HepG2 (cell line): Measurements from ENCODE around the gene NPPA. TPM values are rescaled to one million over a fixed set of nuclear protein-coding genes. Genes with fewer than 3 reads are reported as not detected.

Experiments
- RFXAP ChIP-seq: sonication (generic); formaldehyde crosslinking; IDR thresholded peaks from 2 replicates; pipeline ENCODE4 v1.4.0; 2020; ENCODE audit warnings: missing genetic modification reagents, borderline replicate concordance
- SIX1 ChIP-seq: sonication (generic); formaldehyde crosslinking; IDR thresholded peaks from 2 replicates; pipeline ENCODE4 v1.4.0; 2020; ENCODE audit warnings: missing genetic modification reagents, borderline replicate concordance
- ZSCAN29 ChIP-seq: sonication (generic); formaldehyde crosslinking; conservative IDR thresholded peaks from 2 replicates; pipeline ENCODE4 v1.4.0; 2020; ENCODE audit warnings: mild to moderate bottlenecking, missing genetic modification reagents
- polyA plus RNA-seq, 8 experiments: library from polyadenylated mRNA; depleted of rRNA in 3 of 8; stranded (reverse) in 7 of 8; unstranded in 1 of 8; fragments of >200 nt; fragmentation: Illumina TruSeq in 4 of 8; extraction: Trizol in 4 of 8; gene quantifications; 2 replicates each; pipeline versions ENCODE4 v1.2.1 to v1.2.3, GENCODE V29; 2011 to 2016; ENCODE audit warnings: low read depth in 4 of 8, missing spikeins in 1 of 8, mixed read lengths in 1 of 8; ENCODE audit not compliant: insufficient read depth in 1 of 8
- total RNA-seq, 5 experiments: library from RNA; depleted of rRNA; stranded (reverse); fragments of >200 nt; fragmentation: Illumina TruSeq; extraction: Trizol; gene quantifications; 2 replicates each; pipeline ENCODE4 v1.2.3, GENCODE V29; 2016; ENCODE audit warnings: low read depth in 1 of 5
- TF ChIP-seq, protein P1 (sequence below): sonication (generic); formaldehyde crosslinking; IDR thresholded peaks from 2 replicates; pipeline ENCODE4 v1.4.0; 2020; ENCODE audit warnings: missing genetic modification reagents
- TF ChIP-seq, protein P2 (sequence below): sonication (generic); formaldehyde crosslinking; IDR thresholded peaks from 2 replicates; pipeline ENCODE4 v1.4.0; 2020; ENCODE audit warnings: mild to moderate bottlenecking, missing genetic modification reagents, borderline replicate concordance
- TF ChIP-seq, protein P3 (sequence below): sonication (generic); formaldehyde crosslinking; IDR thresholded peaks from 2 replicates; pipeline ENCODE4 v1.4.0; 2020; ENCODE audit warnings: mild to moderate bottlenecking, missing genetic modification reagents
- TF ChIP-seq, protein P4 (sequence below): sonication (generic); formaldehyde crosslinking; IDR thresholded peaks from 2 replicates; pipeline ENCODE4 v1.4.0; 2020; ENCODE audit warnings: missing genetic modification reagents
- TF ChIP-seq, protein P5 (sequence below): sonication (generic); formaldehyde crosslinking; IDR thresholded peaks from 2 replicates; pipeline ENCODE4 v1.8.1; 2023; ENCODE audit warnings: mild to moderate bottlenecking, missing genetic modification reagents, borderline replicate concordance
- TF ChIP-seq, protein P6 (sequence below): IDR thresholded peaks from 2 replicates; pipeline ENCODE4 v1.6.1; 2018; ENCODE audit warnings: missing genetic modification reagents, mild to moderate bottlenecking, missing compliant biosample characterization

NPPA gene
- total and polyA plus RNA-seq, 2 of the 13 experiments (the other 11 are each of a cell fraction or from before 2014, with no cell fraction given), result not detected

DNA sequence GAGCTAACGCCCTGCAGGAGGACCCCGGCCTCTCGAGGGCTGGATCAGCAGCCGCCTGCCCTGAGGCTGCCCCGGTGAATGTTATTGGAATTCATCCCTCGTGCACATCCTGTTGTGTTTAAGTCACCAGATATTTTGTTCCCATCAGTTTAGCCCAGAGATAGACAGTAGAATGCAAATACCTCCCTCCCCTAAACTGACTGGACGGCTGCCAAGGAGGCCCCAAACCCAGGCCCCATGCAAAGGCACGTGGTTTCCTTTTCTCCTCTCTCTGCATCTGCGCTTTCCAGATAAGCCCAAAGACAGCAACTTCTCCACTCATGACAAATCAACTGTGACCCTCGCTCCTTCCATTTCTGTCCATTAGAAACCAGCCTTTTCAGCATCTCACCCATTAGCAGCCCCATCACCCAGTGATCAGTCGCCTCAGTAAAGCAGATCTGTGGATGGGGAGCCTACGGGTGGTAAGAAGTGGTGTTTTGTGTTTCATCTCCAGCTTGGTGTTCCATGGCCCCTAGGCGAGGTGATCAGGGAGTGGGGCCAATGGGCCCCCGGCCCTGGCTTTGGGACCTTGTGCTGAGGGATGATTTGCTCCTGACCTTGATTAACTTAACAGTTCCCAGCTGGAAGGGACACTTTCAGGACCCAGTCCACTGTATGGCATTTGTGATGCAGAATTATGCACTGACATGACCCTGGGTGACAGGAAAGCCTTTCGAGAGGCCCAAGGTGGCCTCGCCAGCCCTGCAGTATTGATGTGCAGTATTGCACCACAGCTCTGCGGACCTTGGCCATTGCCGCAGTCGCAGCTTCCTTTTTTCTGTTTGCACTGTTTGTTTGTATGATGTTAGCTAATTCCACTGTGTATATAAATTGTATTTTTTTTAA, 5.2 kb downstream of the NPPA start (continued):
- TF ChIP-seq, protein P1, sequence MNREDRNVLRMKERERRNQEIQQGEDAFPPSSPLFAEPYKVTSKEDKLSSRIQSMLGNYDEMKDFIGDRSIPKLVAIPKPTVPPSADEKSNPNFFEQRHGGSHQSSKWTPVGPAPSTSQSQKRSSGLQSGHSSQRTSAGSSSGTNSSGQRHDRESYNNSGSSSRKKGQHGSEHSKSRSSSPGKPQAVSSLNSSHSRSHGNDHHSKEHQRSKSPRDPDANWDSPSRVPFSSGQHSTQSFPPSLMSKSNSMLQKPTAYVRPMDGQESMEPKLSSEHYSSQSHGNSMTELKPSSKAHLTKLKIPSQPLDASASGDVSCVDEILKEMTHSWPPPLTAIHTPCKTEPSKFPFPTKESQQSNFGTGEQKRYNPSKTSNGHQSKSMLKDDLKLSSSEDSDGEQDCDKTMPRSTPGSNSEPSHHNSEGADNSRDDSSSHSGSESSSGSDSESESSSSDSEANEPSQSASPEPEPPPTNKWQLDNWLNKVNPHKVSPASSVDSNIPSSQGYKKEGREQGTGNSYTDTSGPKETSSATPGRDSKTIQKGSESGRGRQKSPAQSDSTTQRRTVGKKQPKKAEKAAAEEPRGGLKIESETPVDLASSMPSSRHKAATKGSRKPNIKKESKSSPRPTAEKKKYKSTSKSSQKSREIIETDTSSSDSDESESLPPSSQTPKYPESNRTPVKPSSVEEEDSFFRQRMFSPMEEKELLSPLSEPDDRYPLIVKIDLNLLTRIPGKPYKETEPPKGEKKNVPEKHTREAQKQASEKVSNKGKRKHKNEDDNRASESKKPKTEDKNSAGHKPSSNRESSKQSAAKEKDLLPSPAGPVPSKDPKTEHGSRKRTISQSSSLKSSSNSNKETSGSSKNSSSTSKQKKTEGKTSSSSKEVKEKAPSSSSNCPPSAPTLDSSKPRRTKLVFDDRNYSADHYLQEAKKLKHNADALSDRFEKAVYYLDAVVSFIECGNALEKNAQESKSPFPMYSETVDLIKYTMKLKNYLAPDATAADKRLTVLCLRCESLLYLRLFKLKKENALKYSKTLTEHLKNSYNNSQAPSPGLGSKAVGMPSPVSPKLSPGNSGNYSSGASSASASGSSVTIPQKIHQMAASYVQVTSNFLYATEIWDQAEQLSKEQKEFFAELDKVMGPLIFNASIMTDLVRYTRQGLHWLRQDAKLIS, result no peak
- TF ChIP-seq, protein P2, sequence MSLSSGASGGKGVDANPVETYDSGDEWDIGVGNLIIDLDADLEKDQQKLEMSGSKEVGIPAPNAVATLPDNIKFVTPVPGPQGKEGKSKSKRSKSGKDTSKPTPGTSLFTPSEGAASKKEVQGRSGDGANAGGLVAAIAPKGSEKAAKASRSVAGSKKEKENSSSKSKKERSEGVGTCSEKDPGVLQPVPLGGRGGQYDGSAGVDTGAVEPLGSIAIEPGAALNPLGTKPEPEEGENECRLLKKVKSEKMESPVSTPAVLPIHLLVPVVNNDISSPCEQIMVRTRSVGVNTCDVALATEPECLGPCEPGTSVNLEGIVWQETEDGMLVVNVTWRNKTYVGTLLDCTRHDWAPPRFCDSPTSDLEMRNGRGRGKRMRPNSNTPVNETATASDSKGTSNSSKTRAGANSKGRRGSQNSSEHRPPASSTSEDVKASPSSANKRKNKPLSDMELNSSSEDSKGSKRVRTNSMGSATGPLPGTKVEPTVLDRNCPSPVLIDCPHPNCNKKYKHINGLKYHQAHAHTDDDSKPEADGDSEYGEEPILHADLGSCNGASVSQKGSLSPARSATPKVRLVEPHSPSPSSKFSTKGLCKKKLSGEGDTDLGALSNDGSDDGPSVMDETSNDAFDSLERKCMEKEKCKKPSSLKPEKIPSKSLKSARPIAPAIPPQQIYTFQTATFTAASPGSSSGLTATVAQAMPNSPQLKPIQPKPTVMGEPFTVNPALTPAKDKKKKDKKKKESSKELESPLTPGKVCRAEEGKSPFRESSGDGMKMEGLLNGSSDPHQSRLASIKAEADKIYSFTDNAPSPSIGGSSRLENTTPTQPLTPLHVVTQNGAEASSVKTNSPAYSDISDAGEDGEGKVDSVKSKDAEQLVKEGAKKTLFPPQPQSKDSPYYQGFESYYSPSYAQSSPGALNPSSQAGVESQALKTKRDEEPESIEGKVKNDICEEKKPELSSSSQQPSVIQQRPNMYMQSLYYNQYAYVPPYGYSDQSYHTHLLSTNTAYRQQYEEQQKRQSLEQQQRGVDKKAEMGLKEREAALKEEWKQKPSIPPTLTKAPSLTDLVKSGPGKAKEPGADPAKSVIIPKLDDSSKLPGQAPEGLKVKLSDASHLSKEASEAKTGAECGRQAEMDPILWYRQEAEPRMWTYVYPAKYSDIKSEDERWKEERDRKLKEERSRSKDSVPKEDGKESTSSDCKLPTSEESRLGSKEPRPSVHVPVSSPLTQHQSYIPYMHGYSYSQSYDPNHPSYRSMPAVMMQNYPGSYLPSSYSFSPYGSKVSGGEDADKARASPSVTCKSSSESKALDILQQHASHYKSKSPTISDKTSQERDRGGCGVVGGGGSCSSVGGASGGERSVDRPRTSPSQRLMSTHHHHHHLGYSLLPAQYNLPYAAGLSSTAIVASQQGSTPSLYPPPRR, result peak; percentile 85
- TF ChIP-seq, protein P3, sequence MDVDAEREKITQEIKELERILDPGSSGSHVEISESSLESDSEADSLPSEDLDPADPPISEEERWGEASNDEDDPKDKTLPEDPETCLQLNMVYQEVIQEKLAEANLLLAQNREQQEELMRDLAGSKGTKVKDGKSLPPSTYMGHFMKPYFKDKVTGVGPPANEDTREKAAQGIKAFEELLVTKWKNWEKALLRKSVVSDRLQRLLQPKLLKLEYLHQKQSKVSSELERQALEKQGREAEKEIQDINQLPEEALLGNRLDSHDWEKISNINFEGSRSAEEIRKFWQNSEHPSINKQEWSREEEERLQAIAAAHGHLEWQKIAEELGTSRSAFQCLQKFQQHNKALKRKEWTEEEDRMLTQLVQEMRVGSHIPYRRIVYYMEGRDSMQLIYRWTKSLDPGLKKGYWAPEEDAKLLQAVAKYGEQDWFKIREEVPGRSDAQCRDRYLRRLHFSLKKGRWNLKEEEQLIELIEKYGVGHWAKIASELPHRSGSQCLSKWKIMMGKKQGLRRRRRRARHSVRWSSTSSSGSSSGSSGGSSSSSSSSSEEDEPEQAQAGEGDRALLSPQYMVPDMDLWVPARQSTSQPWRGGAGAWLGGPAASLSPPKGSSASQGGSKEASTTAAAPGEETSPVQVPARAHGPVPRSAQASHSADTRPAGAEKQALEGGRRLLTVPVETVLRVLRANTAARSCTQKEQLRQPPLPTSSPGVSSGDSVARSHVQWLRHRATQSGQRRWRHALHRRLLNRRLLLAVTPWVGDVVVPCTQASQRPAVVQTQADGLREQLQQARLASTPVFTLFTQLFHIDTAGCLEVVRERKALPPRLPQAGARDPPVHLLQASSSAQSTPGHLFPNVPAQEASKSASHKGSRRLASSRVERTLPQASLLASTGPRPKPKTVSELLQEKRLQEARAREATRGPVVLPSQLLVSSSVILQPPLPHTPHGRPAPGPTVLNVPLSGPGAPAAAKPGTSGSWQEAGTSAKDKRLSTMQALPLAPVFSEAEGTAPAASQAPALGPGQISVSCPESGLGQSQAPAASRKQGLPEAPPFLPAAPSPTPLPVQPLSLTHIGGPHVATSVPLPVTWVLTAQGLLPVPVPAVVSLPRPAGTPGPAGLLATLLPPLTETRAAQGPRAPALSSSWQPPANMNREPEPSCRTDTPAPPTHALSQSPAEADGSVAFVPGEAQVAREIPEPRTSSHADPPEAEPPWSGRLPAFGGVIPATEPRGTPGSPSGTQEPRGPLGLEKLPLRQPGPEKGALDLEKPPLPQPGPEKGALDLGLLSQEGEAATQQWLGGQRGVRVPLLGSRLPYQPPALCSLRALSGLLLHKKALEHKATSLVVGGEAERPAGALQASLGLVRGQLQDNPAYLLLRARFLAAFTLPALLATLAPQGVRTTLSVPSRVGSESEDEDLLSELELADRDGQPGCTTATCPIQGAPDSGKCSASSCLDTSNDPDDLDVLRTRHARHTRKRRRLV (CRISPR knock-in tag), result peak; percentile 61; the same call in 1 of the 2 replicates
- peak; percentile 94 for TF ChIP-seq ZSCAN29 (CRISPR knock-in tag)
- TF ChIP-seq SIX1 (CRISPR knock-in tag), result peak; percentile 80; the same call in 1 of the 2 replicates
- TF ChIP-seq, protein P4, sequence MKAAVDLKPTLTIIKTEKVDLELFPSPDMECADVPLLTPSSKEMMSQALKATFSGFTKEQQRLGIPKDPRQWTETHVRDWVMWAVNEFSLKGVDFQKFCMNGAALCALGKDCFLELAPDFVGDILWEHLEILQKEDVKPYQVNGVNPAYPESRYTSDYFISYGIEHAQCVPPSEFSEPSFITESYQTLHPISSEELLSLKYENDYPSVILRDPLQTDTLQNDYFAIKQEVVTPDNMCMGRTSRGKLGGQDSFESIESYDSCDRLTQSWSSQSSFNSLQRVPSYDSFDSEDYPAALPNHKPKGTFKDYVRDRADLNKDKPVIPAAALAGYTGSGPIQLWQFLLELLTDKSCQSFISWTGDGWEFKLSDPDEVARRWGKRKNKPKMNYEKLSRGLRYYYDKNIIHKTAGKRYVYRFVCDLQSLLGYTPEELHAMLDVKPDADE, result no peak
- TF ChIP-seq, protein P5, sequence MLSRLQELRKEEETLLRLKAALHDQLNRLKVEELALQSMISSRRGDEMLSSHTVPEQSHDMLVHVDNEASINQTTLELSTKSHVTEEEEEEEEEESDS (CRISPR knock-in tag), result no peak
- TF ChIP-seq, protein P6, sequence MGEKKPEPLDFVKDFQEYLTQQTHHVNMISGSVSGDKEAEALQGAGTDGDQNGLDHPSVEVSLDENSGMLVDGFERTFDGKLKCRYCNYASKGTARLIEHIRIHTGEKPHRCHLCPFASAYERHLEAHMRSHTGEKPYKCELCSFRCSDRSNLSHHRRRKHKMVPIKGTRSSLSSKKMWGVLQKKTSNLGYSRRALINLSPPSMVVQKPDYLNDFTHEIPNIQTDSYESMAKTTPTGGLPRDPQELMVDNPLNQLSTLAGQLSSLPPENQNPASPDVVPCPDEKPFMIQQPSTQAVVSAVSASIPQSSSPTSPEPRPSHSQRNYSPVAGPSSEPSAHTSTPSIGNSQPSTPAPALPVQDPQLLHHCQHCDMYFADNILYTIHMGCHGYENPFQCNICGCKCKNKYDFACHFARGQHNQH (CRISPR knock-in tag), result peak; percentile 74
- peak; percentile 82 for TF ChIP-seq RFXAP (CRISPR knock-in tag)
